Progenitor cell of endocrine pancreas (in vitro differentiated cells): ENCODE measurements around the gene LINGO3. TPM values are rescaled to one million over a fixed set of nuclear protein-coding genes. Genes with fewer than 3 reads are reported as not detected.

Experiments
- DNase-seq: peaks from one replicate; pipeline ENCODE4 v3.0.0; 2021; ENCODE audit warnings: low spot score; ENCODE audit not compliant: unreplicated experiment
- H3K27ac Mint-ChIP-seq: 2 replicates; pipeline ENCODE4 v1.8.0; 2021; ENCODE audit warnings: mild to moderate bottlenecking, moderate library complexity, mixed read lengths
- H3K27me3 Mint-ChIP-seq: 2 replicates; pipeline ENCODE4 v1.8.0; 2021; ENCODE audit warnings: mixed read lengths
- H3K36me3 Mint-ChIP-seq: 2 replicates; pipeline ENCODE4 v1.8.0; 2022; ENCODE audit warnings: mixed read lengths; ENCODE audit not compliant: insufficient read depth
- H3K4me1 Mint-ChIP-seq: 2 replicates; pipeline ENCODE4 v1.8.0; 2021; ENCODE audit warnings: low read depth, mixed read lengths
- H3K4me3 Mint-ChIP-seq: 2 replicates; pipeline ENCODE4 v1.8.0; 2021; ENCODE audit warnings: low read depth, mild to moderate bottlenecking, moderate library complexity, mixed read lengths
- H3K9me3 Mint-ChIP-seq: 2 replicates; pipeline ENCODE4 v1.8.0; 2021; ENCODE audit warnings: low read depth, mixed read lengths
- CTCF ChIP-seq: fragments of 200-600 bp; sonication (generic); IDR thresholded peaks from one replicate; pipeline ENCODE4 v1.5.0; 2021; ENCODE audit warnings: antibody characterized with exemption, mild to moderate bottlenecking; ENCODE audit not compliant: unreplicated experiment
- total RNA-seq: library from RNA; stranded (reverse); gene quantifications from 2 replicates; pipeline ENCODE4 v1.2.1, GENCODE V29; 2021

The LINGO3 gene
- total RNA-seq, 1 donor from 2014 or later, result 0.17 TPM

- DNase-seq, result no peak
- Mint-ChIP-seq H3K4me3 (no peak overlapping the region), H3K27ac (no peak overlapping the region), H3K4me1 (no peaks in the 10 kb centered on the region), H3K36me3 (peaks cover 3% of the 10 kb centered on the region), H3K27me3 (peaks cover 47% of the 10 kb centered on the region), H3K9me3 (peaks cover 5% of the 10 kb centered on the region)
- TF ChIP-seq CTCF, result no peak
Observed at GRCh38 chr19:2311093-2311492, 3.1 kb upstream of the LINGO3 start.

- Mint-ChIP-seq H3K4me3 (no peak overlapping the region), H3K36me3 (peaks cover under 1% of the 10 kb centered on the region), H3K27me3 (peaks cover 50% of the 10 kb centered on the region), H3K9me3 (peaks cover under 1% of the 10 kb centered on the region), H3K27ac (no peak overlapping the region), H3K4me1 (no peaks in the 10 kb centered on the region)
- DNase-seq, result no peak
- TF ChIP-seq CTCF, result no peak
Observed at GRCh38 chr19:2309734-2310362, 1.9 kb upstream of the LINGO3 start.

GRCh38 chr19:2307518-2308012 is 389 bp downstream of the LINGO3 start:
- Mint-ChIP-seq H3K27ac (no peak overlapping the region), H3K27me3 (peaks cover 57% of the 10 kb centered on the region), H3K4me1 (no peaks in the 10 kb centered on the region), H3K36me3 (no peaks in the 10 kb centered on the region), H3K4me3 (no peak overlapping the region), H3K9me3 (no peaks in the 10 kb centered on the region)
- TF ChIP-seq CTCF, result no peak
- DNase-seq, result no peak

DNA sequence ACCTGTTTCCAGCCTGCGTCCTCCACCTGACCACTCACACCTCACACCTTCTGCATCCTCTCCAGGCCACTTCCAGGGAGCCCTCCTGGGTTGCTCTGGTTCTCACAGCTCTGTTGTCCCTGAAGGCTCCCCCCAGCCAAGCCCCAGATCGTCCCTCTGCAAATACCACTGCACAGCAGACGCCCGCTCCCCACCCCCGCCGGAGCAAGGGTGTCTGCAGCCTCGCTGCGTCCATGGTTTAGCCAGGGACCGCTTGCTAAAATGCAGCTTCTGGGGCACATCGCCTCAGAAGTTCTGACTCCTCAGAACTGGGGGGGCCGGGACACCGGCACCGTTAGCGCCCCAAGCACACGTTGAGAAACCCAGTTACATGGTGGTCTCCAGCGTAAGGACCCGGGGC is 983 bp downstream of the LINGO3 start:
- no peak overlapping the region for H3K27ac Mint-ChIP-seq
- peaks cover 57% of the 10 kb centered on the region for H3K27me3 Mint-ChIP-seq
- no peak for TF ChIP-seq CTCF
- no peaks in the 10 kb centered on the region for H3K9me3 Mint-ChIP-seq
- no peaks in the 10 kb centered on the region for H3K36me3 Mint-ChIP-seq
- no peak for DNase-seq
- H3K4me1 Mint-ChIP-seq, result no peaks in the 10 kb centered on the region
- no peak overlapping the region for H3K4me3 Mint-ChIP-seq

DNA sequence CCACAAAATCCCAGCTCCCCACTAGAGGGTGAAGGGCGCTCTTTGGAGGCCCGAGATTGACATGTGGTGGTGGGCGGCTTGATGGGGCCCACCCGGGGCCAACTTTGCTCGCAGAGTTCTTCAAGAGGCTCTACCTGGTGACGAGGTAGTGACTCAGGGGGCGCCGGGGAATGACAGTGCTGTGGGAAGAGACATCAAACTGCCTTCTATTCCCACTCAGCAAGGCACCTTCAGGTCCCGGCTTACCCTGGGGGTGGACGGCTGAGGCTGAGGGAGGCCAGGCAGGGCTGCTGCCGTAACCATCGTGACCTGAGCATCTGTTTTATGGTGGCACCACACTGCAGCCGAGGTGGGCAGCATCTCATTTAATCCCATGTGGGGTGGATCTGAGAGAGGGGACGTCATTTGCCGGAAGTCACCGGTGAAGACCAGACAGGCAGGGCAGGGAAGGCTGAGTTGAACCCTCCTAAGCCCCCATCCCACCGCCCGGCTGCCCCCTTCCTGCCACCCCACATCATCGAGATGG is 1.6 kb downstream of the LINGO3 start:
- DNase-seq, result no peak
- H3K27ac Mint-ChIP-seq, result no peak overlapping the region
- H3K4me1 Mint-ChIP-seq, result no peaks in the 10 kb centered on the region
- H3K36me3 Mint-ChIP-seq, result no peaks in the 10 kb centered on the region
- H3K27me3 Mint-ChIP-seq, result peaks cover 60% of the 10 kb centered on the region
- no peaks in the 10 kb centered on the region for H3K9me3 Mint-ChIP-seq
- TF ChIP-seq CTCF, result no peak
- no peak overlapping the region for H3K4me3 Mint-ChIP-seq
